ENCODE results near the gene PHACTR2.

The PHACTR2 gene

GRCh38 chr6:143675382-143675900 lies 2.3 kb upstream of the PHACTR2 start:
- DNase-seq (ENCODE audit: low spot score) = no peak

GRCh38 chr6:143675946-143676345 lies 1.8 kb upstream of the PHACTR2 start:
- no peak for DNase-seq (ENCODE audit: low spot score)

- DNase-seq (ENCODE audit: low spot score) = no peak
Observed at GRCh38 chr6:143676437-143677045, 1.2 kb upstream of the PHACTR2 start.

GRCh38 chr6:143677577-143677890 lies 231 bp upstream of the PHACTR2 start:
- no peak for DNase-seq (ENCODE audit: low spot score)

GRCh38 chr6:143679041-143679440 lies 1.3 kb downstream of the PHACTR2 start:
- DNase-seq (ENCODE audit: low spot score) = no peak

GRCh38 chr6:143680141-143680540 lies 2.4 kb downstream of the PHACTR2 start:
- DNase-seq (ENCODE audit: low spot score) = no peak

GRCh38 chr6:143682805-143683204 lies 5.0 kb downstream of the PHACTR2 start:
- no peak for DNase-seq (ENCODE audit: low spot score)

GRCh38 chr6:143684486-143684885 lies 6.7 kb downstream of the PHACTR2 start:
- no peak for DNase-seq (ENCODE audit: low spot score)

- DNase-seq (ENCODE audit: low spot score) = no peak
Observed at GRCh38 chr6:143685653-143686052, 7.9 kb downstream of the PHACTR2 start.

GRCh38 chr6:143687591-143687990 lies 9.8 kb downstream of the PHACTR2 start:
- DNase-seq (ENCODE audit: low spot score) = no peak

GRCh38 chr6:143688681-143689080 lies 10.9 kb downstream of the PHACTR2 start:
- no peak for DNase-seq (ENCODE audit: low spot score)

- no peak for DNase-seq (ENCODE audit: low spot score)
Observed at GRCh38 chr6:143689852-143690251, 12.1 kb downstream of the PHACTR2 start.

- no peak for DNase-seq (ENCODE audit: low spot score)
Observed at GRCh38 chr6:143691155-143691554, 13.4 kb downstream of the PHACTR2 start.

- DNase-seq (ENCODE audit: low spot score) = no peak
Observed at GRCh38 chr6:143691900-143692636, 14.3 kb downstream of the PHACTR2 start.

- no peak for DNase-seq (ENCODE audit: low spot score)
Observed at GRCh38 chr6:143692696-143693095, 14.9 kb downstream of the PHACTR2 start.

- no peak for DNase-seq (ENCODE audit: low spot score)
Observed at GRCh38 chr6:143694013-143694412, 16.2 kb downstream of the PHACTR2 start.

- no peak for DNase-seq (ENCODE audit: low spot score)
Observed at GRCh38 chr6:143694560-143694959, 16.8 kb downstream of the PHACTR2 start.

GRCh38 chr6:143695130-143695968 lies 17.6 kb downstream of the PHACTR2 start:
- no peak for DNase-seq (ENCODE audit: low spot score)

GRCh38 chr6:143695969-143696663 lies 18.4 kb downstream of the PHACTR2 start:
- DNase-seq (ENCODE audit: low spot score) = no peak

- no peak for DNase-seq (ENCODE audit: low spot score)
Observed at GRCh38 chr6:143696664-143697000, 18.9 kb downstream of the PHACTR2 start.

GRCh38 chr6:143697076-143697800 lies 19.5 kb downstream of the PHACTR2 start:
- no peak for DNase-seq (ENCODE audit: low spot score)

- DNase-seq (ENCODE audit: low spot score) = no peak
Observed at GRCh38 chr6:143698329-143698728, 20.6 kb downstream of the PHACTR2 start.

Data from globus pallidus (tissue), 1 donor.